T-helper 1 cell treated with Interleukin-12 subunit alpha and Interleukin-12 subunit beta and Interleukin-4 antibody, amounts not matched to agents 30 μg/mL and 1 μg/mL, for 36 hours (primary cell): ENCODE measurements around the gene COMMD3.

Source experiments
- H3K27ac Mint-ChIP-seq: one replicate; pipeline ENCODE4 v1.8.0; 2021; ENCODE audit warnings: mild to moderate bottlenecking, mixed read lengths
- H3K27me3 Mint-ChIP-seq: one replicate; pipeline ENCODE4 v1.8.0; 2021; ENCODE audit warnings: low read depth, mixed read lengths
- H3K36me3 Mint-ChIP-seq: one replicate; pipeline ENCODE4 v1.8.0; 2021; ENCODE audit warnings: low read depth, mixed read lengths
- H3K4me1 Mint-ChIP-seq: one replicate; pipeline ENCODE4 v1.8.0; 2021; ENCODE audit warnings: low read depth, mixed read lengths
- H3K4me3 Mint-ChIP-seq: one replicate; pipeline ENCODE4 v1.8.0; 2021; ENCODE audit warnings: mild to moderate bottlenecking, moderate library complexity, mixed read lengths
- H3K9me3 Mint-ChIP-seq: one replicate; pipeline ENCODE4 v1.8.0; 2021; ENCODE audit warnings: mixed read lengths

Gene COMMD3

DNA sequence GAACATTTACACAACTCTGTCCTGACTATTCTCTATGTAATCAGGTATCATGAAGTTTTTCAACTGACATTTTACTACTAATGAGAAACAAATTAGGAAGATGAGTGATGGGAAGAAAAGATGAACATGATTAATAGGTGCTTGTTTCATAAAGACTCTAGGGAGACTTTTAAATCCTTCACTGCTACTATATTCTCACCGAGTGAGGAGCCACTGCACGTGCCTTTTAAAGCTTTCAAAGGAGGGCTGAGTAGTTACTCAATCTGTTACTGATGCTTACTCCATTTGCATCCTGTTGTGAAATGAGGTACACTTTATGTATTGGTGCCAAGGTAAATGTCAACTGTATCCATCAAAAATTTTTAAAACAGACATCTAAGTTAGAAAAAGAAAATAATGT is 1.3 kb upstream of the COMMD3 start:
- peak overlapping the region; percentile 96 for H3K27ac Mint-ChIP-seq
- no peaks in the 10 kb centered on the region for H3K9me3 Mint-ChIP-seq
- H3K27me3 Mint-ChIP-seq: peaks cover under 1% of the 10 kb centered on the region
- peak overlapping the region; percentile 95 for H3K4me3 Mint-ChIP-seq
- H3K4me1 Mint-ChIP-seq: peaks cover 35% of the 10 kb centered on the region
- peaks cover 12% of the 10 kb centered on the region for H3K36me3 Mint-ChIP-seq

DNA sequence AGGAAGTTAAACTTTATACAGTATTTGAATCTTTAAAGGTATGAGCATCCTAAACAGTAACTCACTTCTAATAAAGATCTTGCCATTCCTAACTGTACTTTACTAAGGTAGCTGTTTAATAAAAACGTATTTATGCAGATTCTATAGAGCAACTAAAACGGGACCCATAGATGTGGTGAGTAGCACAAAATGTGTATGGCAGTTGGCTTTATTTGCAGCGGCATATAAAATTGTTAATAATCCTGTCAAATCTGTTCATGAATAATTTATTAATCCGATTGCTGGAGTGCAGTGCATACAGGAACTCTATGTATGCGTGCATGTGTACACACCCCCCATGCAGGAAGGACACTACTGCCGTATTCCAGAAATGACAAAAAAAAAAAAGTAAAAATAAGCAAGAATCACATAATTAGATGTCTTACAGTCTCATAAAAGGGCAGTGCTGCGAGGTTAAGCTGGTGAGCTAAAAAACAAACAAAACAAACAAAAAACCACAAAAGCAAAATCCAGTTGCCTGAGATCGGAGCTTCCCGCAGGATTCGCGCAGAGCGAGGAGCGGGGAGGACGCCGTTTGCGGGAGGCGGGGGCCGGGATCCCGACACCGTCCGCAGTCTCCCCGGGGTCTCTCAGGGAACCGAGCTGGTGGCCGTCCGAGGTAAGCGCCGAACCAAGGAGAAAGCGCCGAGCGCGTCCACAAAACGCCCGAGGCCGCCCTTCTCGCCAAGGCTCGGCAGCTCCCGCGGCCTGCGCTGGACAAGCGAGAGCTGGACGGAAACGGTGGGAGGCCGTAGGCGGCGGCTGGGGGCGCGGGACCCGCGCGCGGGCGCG is 518 bp upstream of the COMMD3 start:
- peaks cover 5% of the 10 kb centered on the region for H3K27me3 Mint-ChIP-seq
- peak overlapping the region; percentile 96 for H3K27ac Mint-ChIP-seq
- H3K4me3 Mint-ChIP-seq: peak overlapping the region; percentile 95
- H3K36me3 Mint-ChIP-seq: peaks cover 15% of the 10 kb centered on the region
- peaks cover 39% of the 10 kb centered on the region for H3K4me1 Mint-ChIP-seq
- H3K9me3 Mint-ChIP-seq: no peaks in the 10 kb centered on the region

DNA sequence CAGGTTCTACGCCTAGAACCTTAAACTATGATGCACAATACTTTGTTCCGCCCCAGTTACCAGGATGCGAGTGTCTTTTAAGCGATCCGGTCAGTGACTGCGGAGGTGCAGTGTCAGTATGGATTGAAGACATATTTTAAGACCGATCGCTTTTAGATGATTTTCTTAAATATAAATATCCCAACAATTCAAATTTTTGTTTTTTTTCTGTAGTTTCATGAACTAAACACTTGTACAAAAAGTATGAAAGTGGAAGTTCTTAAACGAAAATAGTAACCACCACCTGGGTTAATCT is 835 bp downstream of the COMMD3 start:
- Mint-ChIP-seq H3K36me3 (peaks cover 15% of the 10 kb centered on the region), H3K27ac (peak overlapping the region; percentile 88), H3K9me3 (no peaks in the 10 kb centered on the region), H3K27me3 (peaks cover 6% of the 10 kb centered on the region), H3K4me1 (peaks cover 36% of the 10 kb centered on the region), H3K4me3 (peak overlapping the region; percentile 83)

DNA sequence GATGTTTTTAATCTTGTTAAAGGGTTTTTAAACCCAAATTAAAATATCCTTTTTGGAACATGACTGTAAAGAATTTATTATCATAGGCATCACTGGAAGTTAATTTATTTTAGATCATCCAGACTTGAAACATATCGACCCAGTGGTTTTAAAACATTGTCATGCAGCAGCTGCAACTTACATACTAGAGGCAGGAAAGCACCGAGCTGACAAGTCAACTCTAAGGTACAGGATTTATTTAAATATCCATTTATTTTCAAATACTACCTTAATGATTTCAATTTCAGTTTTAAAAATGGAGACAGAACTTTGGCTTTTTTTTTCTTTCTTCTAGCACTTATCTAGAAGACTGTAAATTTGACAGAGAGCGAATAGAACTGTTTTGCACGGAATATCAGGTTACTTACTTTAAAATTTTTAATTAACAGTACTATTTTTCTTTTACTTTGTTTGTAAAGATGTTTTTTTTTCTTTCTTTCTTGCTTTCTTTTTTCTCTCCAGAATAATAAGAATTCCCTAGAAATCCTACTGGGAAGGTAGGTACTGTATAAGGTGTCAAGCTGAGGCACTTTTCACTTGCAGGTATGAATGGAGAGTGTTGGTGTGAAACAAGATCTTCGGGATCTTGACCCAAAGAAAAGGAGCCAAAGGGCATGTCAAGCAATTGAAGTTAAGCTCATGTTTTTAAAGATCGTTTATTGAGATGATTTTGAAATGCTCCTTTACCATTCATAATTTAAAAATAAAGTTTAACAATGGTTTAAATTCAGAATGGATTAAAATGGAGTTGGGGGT is 1.8 kb downstream of the COMMD3 start:
- peak overlapping the region; percentile 48 for H3K4me3 Mint-ChIP-seq
- H3K36me3 Mint-ChIP-seq: peaks cover 15% of the 10 kb centered on the region
- H3K27ac Mint-ChIP-seq: peak overlapping the region; percentile 63

DNA sequence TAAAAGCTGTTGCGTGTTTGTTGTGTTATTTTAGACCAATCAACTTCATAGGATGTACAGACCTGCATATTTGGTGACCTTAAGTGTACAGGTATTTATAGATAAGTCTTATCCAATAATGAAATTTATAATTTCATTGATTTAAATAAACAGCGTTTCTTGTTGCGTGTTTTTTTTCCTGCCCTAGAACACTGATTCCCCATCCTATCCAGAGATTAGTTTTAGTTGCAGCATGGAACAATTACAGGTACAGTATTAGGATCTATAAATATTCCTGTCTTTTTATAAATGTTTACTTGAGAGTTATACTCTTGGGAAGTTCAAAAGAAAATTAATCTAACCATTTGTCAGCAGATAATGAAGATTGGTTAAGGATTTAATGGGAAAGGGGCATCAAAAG is 2.6 kb downstream of the COMMD3 start:
- Mint-ChIP-seq H3K4me3 (peak overlapping the region; percentile 9), H3K27me3 (peaks cover 24% of the 10 kb centered on the region), H3K27ac (no peak overlapping the region), H3K4me1 (peaks cover 48% of the 10 kb centered on the region), H3K9me3 (no peaks in the 10 kb centered on the region), H3K36me3 (peaks cover 18% of the 10 kb centered on the region)

More for the DNA sequence above, 1.8 kb downstream of the COMMD3 start:
- H3K4me1 Mint-ChIP-seq: peaks cover 42% of the 10 kb centered on the region
- H3K9me3 Mint-ChIP-seq: no peaks in the 10 kb centered on the region
- peaks cover 16% of the 10 kb centered on the region for H3K27me3 Mint-ChIP-seq

DNA sequence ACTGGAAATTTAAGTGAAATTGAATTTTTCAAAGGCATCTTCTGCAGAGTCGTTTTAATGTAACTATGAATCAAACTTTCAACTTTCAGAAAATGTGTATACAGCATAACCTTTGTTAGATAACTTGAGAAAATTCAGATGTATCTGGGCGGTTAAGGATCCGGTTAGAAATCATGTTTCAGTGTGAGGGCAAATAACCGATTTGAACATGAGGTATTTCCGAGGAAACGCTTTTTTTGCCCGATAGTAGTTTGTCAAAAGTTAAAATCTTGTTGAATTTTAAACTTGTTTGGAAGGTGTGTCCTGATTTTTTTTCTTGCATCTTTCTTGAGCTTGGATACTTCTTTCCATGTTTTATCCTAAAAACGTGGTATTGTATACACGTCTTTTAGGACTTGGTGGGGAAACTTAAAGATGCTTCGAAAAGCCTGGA is 3.4 kb downstream of the COMMD3 start:
- H3K4me3 Mint-ChIP-seq: peak overlapping the region; percentile 86
- no peaks in the 10 kb centered on the region for H3K9me3 Mint-ChIP-seq
- H3K36me3 Mint-ChIP-seq: peaks cover 22% of the 10 kb centered on the region
- H3K4me1 Mint-ChIP-seq: peaks cover 56% of the 10 kb centered on the region
- H3K27ac Mint-ChIP-seq: peak overlapping the region; percentile 90
- H3K27me3 Mint-ChIP-seq: peaks cover 32% of the 10 kb centered on the region

DNA sequence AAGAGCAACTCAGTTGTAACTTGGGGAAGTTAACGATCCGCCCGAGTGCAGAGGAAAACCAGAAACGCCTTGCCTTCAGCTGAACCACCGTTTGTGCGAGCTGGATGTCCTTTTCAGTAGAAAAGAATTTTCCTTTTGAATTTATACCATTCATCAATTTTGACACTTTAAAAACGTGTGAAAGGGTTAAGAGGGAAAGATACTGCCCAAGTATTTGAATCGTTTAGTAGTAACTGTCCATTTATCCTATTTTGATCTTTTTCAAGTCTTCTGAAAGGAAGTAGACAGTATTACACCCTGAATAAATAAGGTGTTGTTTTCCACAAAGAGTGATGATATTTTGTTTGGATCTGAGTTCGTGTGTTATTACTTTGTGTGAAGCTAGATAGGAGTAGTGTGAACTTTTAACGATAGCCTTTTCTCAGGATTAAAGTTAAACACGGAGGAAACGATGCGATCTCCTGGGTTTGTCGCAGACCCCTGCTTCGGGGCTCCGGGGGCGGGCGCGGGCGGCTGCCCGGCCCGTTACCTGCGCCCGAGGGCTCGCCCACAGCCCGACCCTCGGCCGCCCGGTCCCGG is 3.9 kb downstream of the COMMD3 start:
- Mint-ChIP-seq H3K36me3 (peaks cover 24% of the 10 kb centered on the region), H3K27ac (peak overlapping the region; percentile 90), H3K4me1 (peaks cover 57% of the 10 kb centered on the region), H3K9me3 (no peaks in the 10 kb centered on the region), H3K4me3 (peak overlapping the region; percentile 86), H3K27me3 (peaks cover 37% of the 10 kb centered on the region)

DNA sequence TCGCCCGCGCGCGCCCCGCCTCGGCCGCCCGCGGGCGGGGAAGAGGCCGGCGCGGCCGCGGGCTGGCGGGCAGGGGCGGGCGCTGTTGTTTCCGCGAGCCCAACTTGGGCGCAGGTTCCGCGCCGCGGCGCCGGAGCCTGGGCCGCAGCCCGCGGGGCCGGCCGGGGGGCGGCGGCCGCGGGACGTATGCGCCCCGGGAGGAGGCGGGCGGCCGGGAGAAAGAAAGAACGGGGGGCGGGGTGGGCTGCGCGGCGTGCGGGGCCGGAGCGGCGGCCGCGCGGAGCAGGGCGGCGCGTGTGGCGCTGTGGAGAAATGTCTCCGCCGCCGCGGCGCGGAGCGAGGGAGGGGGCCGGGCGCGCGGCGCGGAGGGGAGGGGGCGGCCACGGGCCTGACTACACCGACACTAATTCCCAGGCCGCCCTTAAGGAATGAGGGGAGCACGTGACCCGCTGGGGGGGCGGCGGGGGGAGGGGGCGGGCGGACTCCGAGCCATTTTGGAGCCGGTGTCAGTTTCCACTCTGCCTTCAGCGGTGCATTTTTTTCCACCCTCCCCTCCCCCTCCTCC is 4.5 kb downstream of the COMMD3 start, which contains the start of gene BMI1:
Gene BMI1 (plus strand): TSS at position 509 of the 565 bp plus-strand sequence. CDS start 5,351 bp downstream, outside the sequence.
- Mint-ChIP-seq H3K27me3 (peaks cover 38% of the 10 kb centered on the region), H3K36me3 (peaks cover 24% of the 10 kb centered on the region), H3K27ac (peak within 1 kb of the TSS; percentile 90), H3K4me1 (peaks cover 52% of the 10 kb centered on the region), H3K4me3 (peak within 1 kb of the TSS; percentile 86), H3K9me3 (no peaks in the 10 kb centered on the region)

DNA sequence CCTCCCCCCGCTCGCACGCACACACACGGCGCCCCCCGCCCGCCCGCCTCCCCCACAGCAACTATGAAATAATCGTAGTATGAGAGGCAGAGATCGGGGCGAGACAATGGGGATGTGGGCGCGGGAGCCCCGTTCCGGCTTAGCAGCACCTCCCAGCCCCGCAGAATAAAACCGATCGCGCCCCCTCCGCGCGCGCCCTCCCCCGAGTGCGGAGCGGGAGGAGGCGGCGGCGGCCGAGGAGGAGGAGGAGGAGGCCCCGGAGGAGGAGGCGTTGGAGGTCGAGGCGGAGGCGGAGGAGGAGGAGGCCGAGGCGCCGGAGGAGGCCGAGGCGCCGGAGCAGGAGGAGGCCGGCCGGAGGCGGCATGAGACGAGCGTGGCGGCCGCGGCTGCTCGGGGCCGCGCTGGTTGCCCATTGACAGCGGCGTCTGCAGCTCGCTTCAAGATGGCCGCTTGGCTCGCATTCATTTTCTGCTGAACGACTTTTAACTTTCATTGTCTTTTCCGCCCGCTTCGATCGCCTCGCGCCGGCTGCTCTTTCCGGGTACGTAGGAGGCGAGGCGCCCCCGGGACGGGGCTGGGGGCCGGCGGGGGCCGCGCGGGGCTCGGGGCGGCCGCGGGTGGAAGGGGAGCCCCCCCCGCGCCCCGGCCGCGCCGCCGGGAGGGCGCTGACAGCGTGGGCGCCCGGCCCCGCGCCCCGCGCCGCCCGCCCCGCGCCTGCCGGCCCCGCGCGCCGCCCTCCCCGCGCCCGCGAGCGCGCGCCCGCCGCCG is 5.2 kb downstream of the COMMD3 start:
- H3K4me3 Mint-ChIP-seq: peak overlapping the region; percentile 77
- H3K27ac Mint-ChIP-seq: peak overlapping the region; percentile 67
- peaks cover 38% of the 10 kb centered on the region for H3K27me3 Mint-ChIP-seq
- H3K4me1 Mint-ChIP-seq: peaks cover 55% of the 10 kb centered on the region
- peaks cover 28% of the 10 kb centered on the region for H3K36me3 Mint-ChIP-seq
- H3K9me3 Mint-ChIP-seq: no peaks in the 10 kb centered on the region

DNA sequence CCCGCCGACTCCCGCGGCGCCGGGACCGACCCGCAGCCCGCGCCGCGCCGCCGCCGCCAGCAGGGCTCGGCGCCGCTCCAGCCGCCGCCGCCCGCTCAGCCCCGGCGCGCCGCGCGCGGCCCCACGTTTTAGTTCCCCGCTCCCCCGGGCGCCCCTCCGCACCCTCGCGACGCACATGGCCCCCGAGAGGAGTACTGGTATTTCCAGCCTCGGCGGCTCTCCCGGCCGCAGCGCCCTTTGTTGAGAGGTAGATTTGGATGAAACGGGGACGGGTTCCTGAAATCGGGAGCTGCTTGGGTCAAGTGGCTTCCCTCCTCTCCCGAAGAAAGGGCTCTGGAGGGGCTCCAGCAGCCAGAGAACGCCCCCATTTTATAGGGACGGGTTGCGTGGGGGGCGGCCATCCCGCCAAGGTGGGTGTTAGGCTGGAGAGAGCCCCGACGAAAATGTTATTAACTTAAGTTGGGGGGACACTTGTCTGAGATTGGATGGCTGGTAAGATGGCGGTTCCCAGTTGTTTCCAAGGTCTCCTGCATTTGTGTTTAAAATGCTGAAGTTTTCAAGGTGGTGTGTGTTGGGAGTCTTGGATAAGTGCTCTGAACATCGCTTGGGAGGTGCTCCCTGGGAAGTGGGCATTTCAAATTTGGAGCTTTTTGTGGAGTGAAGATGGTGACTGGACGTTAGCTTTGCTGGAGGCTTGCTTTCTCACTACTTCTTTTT is 5.9 kb downstream of the COMMD3 start:
- H3K27me3 Mint-ChIP-seq: peaks cover 38% of the 10 kb centered on the region
- H3K4me1 Mint-ChIP-seq: peaks cover 54% of the 10 kb centered on the region
- no peaks in the 10 kb centered on the region for H3K9me3 Mint-ChIP-seq
- H3K4me3 Mint-ChIP-seq: peak overlapping the region; percentile 71
- H3K27ac Mint-ChIP-seq: peak overlapping the region; percentile 62
- peaks cover 30% of the 10 kb centered on the region for H3K36me3 Mint-ChIP-seq

DNA sequence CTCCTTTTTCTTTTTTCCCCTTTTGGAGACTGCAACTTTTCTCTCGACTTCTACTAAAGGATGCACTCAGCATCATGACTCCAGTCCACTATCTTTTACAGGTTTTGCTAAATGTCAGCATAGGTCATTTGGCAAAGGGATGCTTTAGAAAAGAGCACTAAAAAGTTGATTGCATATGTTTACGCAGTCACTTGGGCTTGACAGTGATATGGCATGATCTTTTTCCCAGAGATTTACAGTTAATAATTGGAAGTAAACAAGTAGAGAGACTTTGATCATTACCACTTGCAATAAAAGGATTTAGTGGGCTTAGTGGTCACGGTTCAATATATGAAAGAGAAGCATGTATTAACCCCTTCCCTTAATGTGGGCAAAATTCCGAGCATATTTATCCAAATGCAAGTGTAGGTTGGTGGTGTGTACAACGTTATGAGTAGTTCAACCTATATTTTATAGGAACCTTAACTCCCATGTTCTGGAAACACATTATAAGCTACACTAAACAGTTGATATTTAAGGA is 6.5 kb downstream of the COMMD3 start:
- H3K4me1 Mint-ChIP-seq: peaks cover 52% of the 10 kb centered on the region
- no peaks in the 10 kb centered on the region for H3K9me3 Mint-ChIP-seq
- peak overlapping the region; percentile 71 for H3K4me3 Mint-ChIP-seq

DNA sequence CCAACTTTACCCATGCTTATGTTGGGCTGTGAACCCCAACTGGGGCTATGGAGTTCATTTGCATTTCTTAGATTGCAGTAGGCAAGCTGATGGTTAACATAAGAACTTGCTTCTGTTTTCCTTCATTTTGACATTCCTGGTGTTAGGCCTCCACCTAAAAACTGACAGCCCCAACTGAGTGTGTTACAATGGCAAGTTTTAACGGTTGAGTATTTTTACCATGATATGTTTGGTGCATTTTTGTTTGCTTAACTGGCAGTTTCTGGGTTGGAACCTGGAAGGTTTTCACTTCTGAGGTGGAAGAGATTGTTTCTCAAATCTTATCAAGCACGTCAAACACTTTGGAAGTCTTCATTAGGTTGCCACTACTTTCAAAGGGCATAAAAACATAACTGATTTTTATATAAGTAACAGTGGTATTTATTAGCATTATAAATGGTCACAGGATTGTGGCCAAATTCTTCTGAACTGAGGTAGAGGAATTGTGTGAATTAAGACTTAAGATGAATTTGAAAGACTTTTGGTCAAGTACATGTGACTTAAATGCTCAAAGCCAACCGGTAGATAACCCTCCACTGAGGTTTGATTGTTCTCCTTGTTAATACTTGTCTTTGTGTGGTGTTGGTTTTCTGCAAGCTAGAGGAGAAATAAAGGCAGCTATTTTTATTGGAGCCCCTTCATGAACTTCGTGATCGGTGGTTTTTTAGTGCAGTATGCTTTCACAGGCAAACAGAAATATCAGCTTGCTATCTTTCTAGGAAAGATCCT is 7.5 kb downstream of the COMMD3 start:
- no peak overlapping the region for H3K27ac Mint-ChIP-seq
- peak overlapping the region; percentile 86 for H3K4me3 Mint-ChIP-seq
- H3K9me3 Mint-ChIP-seq: no peaks in the 10 kb centered on the region
- H3K36me3 Mint-ChIP-seq: peaks cover 30% of the 10 kb centered on the region
- H3K27me3 Mint-ChIP-seq: peaks cover 38% of the 10 kb centered on the region
- H3K4me1 Mint-ChIP-seq: peaks cover 46% of the 10 kb centered on the region

More for the DNA sequence above, 6.5 kb downstream of the COMMD3 start:
- Mint-ChIP-seq H3K27me3 (peaks cover 38% of the 10 kb centered on the region), H3K27ac (peak overlapping the region; percentile 62), H3K36me3 (peaks cover 34% of the 10 kb centered on the region)
